Activated CD4-positive, alpha-beta T cell treated with anti-CD3 and anti-CD28 coated beads for 4 hours (primary cell): ENCODE measurements around the gene MMEL1.

Experiments used
- DNase-seq, 2 donors: peaks; one replicate each; pipeline ENCODE4 v3.0.0-alpha.2; 2020

Gene MMEL1

DNA sequence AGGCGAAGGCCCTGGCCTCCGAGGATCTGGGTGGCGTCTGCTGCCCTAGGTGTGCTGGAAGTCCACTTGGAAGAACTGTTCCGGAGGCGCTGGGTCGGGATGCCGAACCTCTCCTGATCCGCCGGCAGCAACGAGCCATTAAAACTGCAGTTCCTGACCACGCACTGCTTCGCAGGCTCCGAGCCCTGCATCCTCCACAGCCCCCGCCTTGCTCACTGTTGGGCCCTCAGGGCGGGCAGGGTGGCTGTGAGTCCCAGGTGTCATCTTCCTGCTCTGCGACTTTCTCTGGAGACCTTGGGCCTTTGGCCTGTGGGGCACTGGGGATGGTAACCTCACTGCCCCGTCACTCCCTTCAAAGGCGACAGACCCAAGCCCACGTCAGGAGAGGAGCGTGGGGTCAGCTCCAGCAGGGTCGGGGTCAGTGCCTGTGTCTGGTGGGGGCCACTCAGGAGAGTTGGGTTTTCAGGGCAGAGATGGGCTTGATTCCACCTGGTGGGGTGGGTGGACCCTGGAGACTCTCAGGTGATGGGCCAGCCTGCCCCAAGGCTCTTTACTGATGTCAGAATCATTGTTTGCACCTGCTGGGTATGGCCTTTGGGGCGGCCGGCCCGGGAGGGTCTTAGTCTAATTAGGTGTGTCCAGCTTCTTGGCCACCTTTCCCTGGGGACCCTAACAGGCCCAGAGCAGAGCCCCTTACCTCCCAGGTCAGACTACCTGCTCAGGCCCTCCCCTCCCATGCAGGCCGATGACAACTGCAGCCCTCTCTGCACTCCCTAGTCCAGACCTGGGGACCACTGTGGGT is 43.2 kb downstream of the MMEL1 start:
- no peak for DNase-seq

DNA sequence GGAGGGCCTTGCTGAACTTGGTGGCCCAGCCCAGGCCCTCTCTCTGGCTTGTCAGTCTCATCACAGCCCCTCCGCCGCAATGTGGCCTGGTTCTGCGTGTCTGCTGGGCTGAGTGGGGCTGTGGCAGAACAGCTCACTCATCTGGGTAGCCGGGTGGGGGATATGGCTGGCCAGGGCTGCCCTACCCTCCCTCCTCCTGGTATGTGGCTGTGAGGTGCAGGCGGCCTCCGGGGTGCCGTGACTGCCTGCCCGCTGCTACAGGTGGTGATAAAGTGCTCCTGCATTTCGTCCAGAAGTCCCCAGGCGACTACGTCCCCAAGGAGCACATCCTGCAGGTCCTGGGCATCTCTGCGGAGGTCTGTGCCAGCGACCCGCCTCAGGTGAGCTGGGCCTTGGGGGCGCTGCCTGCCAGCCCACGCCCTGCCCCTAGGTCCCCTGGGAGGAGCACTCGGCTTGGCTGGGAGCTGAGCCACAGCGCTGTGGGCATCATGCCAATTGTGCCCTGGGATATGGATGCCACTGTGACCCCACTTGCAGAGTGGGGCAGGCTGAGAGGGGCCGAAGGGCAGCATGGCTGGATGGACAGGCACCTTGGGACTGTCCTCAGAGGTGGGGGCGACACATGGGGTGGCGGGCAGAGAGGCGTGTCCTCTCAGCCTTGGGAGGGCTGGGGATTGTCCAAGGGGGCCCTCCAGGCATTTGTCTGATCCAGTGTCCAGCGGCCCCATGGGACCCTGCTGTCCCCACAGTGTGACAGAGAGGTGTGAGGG is 44.0 kb downstream of the MMEL1 start:
- DNase-seq, result no peak

DNA sequence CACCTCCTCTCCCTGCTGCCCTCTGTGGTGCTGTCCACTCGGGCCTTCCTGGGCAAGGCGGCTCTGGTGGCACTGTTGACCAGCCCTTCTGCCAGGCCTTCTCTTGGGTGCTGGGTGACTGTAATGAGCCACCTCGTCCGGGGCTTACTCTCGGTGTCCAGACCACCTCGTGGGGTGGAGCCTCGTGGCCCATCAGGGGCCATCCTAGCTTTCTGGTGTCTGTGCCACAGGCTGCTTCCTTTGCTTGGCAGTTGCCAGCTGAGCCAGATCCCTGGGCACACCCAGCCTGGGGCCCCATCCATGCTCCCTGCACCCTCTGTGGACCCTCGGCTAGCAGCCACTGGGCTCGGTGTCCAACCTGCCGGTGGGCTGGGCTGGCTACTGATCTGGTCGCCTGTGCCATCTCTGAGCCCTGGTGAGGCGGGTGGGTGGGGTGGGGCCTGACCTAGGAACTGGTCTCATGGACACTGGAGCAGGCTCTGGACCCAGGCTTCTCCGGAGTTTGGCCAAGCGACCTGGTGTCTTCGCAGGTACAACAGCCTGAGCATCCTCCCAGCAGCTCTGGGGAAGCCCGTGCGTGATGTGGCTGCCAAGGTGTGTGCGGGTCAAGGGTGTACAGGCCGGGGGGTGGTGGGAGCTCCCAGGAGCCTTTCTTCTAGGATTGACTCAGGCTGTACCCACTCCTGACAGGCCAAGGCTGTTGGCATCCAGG is 44.8 kb downstream of the MMEL1 start:
- DNase-seq, result no peak

DNA sequence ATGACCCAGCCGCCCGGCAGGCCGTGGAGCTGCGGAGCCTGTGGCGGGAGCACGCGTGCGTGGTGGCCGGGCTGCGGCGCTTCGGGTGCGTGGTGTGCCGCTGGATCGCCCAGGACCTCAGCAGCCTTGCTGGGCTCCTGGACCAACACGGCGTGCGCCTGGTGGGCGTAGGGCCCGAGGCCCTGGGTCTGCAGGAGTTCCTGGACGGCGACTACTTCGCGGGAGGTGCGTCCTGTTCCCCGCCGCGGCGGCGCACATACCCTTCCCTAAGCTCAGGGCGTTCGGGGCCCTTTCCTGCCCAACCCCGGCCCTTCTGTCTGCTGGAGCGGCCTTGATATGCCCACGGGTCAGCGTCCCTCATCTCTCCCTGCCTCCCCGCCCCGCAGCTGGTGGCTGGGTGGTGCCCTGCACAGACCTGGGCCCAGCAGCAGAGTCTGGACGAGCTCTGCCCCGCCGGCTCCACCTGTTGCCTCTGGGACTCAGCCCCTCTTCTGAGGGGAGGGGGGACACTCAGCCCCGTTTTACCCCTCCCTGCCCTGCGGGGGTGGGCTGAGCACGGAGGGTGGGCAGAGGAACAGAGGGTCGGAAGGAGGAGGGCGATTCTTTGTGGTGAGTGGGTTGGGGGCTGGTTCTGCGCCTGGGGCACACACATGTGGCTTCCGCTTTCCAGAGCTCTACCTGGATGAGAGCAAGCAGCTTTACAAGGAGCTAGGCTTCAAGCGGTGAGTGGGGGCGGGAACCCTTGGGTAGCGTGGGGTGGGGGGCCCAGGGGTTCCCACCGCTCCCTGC is 45.6 kb downstream of the MMEL1 start:
- no peak for DNase-seq

DNA sequence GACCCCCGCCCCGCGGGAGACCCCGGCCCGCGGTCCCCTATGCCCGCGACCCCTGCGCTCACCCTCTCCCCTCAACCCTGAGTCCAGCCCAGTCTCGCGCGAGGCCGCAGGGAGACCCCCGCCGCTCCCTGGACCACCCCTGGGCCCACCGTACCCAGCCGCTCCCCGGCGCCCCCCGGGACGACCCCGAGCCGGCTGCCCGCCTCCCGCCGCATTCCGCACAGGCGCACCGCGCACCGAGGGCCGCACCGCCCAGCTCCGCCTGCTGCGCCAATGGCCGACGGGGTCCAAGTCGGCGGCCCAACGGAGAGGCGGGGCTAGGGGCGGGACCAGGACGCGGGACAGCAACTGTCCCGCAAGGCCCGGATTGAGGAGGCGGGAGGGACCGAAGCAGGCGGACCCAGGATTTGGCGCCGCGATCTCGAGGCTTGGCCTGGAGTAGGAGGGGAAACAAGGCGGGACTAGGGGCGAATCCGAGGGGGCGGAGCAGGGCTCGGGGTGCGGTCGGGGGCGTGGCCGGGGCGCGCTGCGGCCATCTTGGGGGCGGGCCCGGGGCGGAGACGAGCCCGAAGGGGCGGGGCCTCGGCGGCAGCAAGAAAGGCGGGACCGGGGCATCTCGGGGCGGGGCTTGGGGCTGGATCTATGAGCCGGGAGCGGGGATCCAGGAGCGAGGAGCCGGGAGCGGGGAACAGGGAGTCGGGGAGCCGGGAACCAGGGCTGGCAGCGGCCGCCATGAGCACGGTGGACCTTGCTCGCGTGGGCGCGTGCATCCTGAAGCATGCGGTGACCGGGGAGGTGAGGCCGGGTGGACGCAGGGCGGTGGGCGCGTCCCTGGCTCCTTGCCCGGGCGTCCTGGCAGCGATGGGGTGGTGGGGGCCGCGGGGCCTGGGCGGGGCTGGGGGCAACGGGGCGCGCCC is 46.4 kb downstream of the MMEL1 start, which contains the start of gene PRXL2B:
Gene PRXL2B, plus strand, starts transcription at position 624 of the 917 bp plus-strand sequence. Its CDS starts 109 bp downstream, at position 733.
- peak; percentile 95 to 97 for DNase-seq

DNA sequence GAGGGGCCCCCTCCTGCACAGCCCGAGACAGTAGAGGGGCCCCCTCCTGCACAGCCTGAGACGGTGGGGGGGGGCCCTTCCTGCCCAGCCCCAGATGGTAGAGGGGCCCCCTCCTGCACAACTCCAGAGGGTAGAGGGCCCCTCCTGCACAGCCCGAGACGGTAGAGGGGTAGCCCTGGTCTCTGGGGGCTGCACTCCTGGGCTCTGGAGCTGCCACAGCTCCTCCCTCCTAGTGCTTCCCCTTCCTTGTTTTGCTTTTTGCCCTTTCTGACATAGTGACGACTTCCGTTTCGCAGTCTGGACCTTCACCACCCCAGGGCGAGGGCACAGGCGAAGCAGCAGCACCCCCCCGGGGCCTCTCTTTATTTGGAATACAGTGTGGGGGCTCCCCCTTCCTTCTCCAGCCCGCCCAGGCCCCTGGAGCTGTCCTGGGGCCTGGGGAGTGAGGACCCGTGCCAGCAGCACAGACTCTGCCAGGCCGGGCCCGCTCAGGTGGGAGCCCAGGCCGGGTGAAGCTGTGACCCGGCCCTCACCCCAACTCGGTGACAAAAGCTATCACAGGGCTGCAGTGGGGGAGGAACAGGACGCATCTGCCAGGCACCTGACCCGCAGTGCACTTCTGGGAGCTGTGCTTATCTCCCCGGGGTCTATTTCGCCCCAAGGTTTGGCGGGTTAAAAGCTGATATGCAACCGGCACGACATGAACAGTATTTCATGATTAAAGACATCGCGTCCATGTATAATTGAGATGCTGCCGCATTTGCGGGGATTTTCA is 47.3 kb downstream of the MMEL1 start:
- DNase-seq, result peak; percentile 62 to 66

DNA sequence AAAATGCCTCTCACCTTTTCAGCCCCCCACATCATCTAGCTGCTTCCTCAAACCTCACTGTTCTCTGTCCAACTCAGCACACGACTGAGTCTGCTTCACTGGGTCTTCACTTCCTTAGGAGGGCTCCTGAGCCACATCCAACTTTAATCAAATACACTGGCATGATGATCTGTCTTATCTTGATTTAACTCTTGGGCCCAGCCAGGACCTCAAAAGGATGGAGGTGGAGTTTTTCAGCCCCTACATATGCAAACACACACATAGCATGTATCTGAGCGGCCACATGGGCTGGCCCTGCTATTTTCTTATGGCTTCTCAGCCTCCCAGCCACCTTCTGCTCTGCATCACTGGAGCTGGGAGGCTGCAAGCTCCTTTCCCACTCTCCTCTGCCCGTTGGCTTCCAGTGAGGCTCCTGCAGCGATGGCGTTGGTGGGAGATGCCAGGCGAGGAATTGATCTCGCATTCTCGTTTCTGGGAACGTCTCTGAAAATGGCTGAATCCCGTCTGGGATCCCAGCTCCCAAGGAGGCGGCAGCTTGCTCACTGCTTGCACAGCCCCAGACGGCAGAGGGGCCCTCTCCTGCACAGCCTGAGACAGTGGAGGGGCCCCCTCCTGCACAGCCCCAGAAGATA is 48.0 kb downstream of the MMEL1 start:
- DNase-seq, result no peak

DNA sequence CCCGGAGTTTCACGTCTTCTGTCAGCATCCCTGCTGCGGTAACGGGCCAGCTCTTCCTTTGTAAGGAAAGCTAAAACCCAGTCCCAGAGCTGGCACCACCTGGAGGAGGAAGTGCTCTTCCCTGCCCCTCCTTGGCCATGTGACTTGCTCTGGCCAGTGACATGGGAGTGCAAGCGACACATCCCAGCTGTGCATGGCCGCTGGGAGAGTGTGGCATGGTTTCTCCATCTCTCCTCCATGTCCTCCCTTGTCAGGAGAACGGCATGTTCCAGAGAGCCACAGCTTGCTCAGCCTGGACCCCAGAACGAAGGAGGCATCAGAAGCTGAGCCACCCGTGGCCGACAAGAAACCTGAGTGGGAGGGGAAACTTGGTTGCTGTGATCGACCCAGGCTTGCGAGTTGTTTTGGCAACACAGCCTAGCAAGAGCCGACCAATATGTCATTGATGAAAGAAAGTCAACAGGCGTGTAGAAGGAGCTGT is 48.9 kb downstream of the MMEL1 start:
- peak; percentile 32 to 41 for DNase-seq

DNA sequence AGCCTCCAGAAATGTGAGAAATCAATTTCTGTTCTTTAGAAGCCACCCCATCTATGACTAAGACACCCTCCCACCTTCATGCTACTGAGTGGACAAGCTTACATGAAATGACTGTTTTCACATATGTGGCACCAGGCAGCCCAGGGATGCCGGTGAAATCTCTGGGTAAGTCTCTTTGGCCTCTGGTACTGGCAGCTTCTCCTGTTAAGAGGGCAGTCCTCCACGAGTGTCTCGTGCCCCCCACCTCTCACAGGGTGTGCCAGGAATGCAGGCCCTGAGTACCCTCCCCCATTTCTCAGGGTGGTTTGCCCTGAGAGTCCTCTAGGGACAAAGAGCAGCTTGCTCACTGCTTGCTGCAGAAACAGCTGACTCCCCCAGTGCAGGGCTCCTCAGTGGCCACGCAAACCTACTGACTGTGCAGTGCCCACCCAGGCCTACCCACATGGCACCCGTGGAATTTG is 49.5 kb downstream of the MMEL1 start:
- DNase-seq, result no peak

DNA sequence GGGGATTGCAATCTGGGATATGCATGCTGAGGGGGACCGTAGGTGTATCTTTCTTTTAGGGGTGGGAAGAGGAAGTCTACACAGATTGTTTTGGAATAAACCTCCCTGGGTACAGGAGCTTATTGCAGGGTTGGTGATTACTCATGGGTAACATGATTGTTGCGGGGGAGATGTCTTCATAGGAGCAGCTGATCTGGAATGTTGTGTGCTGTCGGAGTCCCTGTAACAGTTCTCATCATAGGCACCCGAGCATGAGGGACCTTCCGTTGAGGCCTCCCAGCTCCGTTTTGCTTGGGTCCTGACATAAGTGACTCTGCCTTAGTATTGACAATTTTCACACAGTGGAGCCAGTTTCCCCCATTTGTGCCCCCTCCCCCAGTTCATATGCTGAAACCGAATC is 50.4 kb downstream of the MMEL1 start:
- DNase-seq, result no peak

DNA sequence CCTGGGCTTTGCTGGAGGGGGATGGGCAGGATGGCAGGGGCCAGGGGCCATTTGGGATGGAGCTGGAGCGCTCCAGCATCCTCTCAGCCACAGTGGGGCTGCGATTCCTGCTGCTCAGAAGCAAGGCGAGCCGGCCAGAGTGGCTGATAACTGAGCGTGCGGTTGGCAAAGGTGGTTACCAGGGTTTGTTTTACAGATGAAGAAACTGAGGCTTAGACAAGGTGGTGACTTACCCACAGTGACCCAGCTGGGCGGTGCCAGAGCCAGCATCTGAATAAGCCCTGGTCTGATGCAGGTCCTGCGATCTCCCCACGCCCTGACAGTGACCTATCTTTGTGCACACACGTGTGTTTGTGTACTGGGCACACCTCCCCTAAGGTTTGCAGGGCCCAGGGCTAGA is 52.1 kb downstream of the MMEL1 start:
- no peak for DNase-seq

DNA sequence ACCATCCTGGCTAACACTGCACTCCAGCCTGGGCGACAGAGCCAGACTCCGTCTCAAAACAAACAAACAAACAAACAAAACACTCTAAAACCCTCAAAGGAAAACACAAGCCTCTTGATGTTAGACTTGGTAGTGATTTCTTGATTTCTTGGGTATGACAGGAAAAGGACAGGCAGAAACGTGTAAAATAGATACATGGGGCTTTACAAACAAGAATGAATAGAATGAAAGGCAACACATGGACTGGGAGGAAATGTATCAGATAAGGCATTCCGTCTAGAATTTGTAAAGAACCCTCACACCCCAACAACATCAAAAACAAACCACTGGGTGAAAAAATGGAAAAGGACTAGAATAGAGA is 54.1 kb downstream of the MMEL1 start:
- DNase-seq, result no peak

DNA sequence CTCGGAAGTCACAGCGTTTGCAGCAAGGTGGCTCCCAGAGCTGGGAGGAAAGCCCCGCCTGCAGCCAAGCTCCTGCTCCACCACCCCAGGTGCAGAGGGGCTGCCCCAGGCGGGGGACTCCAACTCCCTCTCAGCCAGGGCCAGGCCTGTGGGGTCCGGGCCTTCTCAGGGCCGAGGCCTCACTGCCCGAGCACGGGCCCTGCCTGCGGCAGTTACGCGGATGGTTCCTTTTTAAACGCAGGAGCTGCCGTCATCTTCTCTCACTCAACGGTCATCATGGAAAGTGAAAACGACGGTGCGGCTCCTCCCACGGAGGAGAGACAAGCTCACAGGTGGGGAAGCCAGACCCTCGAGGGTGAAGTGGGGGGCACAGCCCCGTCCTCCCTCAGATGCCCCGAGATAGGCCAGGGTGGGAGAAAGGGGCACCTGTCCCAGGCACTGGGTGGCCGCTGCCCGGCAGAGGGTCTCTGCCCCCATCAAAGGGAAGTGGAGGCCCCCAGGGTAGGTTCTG is 55.2 kb downstream of the MMEL1 start:
- DNase-seq, result peak; percentile 48 to 62

DNA sequence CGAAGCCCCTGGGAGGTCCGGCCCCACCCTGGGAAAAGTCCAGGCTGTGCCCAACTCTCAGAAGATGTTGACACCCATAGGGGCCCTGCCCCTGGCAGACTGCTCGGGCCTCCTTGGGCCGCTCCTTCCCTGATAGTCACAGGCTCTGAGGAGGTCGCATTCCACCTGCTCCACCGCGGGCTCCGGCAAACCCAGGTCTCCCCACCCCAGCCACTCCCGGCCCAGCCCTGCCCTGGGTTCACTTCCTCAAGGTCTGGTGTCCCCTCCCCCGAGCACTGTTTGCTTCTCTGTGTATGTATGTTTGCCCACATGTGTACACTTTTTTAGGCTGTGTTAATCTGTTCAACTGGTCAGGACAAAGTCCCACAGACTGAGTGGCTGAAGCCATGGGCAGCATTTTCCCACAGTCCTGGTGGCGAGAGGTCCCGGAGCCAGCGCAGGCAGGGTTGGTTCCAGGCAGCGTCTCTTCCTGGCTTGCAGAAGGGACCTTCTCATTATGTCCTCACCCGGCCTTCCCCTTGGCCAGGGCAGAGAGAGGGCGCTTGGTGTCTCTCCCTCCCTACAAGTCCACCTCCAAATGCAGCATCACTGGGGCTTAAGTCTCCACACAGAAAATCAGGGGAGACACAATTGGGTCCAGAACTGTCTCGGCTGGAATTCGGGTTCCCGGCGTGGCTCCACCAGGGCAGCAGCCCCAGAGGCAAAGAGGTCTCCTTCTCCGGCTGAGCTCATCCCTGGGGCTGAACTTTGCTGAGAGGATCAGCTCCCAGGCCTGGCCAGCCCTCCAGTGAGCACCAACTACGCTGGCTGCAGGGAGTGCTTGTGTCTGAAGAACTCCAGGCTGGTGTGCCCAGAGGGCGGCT is 56.8 kb downstream of the MMEL1 start:
- no peak for DNase-seq

DNA sequence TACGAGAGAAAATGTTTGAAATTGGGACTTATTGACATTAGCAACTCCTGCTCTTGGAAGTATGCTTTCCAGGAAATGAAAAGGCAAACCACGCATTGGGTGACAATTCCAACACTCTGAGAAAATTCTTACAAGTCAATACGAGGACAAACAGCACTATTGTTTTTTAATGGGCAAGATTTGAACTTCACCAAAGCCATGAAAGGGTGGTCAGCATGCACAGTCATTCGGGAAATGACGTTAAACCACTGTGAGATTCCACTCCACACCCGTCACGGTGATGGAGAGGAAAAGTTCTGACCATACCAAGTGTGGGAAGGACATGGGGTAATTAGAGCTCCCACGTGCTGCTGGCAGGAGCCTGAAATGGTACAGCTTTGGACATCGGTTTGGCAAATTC is 58.5 kb downstream of the MMEL1 start:
- no peak for DNase-seq

DNA sequence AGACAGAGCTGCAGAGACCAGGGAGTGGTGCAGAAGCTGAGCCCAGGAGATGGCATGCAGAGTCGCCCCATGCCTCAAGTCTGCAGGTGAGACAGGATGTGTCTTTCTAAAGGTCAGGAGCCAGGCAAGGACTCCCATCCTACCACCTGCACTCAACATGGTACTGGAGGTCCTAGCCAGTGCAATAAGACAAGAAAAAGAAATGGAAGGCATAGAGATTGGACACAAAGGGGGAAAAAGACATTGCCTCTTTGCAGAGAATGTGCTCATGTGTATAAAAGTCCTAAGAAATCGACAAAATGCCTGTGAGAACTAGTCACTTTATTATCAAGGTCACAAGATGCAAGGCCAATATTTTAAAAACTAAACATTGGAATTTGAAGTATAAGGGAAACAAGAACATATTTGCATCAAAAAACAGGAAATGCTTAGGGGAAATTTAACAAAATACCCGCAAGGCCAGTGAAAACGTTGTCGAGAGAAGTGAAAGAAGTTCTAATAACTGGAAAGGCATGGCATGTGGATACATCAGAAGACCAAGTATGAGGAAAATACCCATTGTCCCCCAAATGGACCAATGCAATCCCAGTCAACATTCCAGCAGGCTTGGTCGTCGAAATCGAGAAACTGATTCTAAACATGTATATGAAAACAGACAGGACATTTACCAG is 59.4 kb downstream of the MMEL1 start:
- DNase-seq, result no peak

DNA sequence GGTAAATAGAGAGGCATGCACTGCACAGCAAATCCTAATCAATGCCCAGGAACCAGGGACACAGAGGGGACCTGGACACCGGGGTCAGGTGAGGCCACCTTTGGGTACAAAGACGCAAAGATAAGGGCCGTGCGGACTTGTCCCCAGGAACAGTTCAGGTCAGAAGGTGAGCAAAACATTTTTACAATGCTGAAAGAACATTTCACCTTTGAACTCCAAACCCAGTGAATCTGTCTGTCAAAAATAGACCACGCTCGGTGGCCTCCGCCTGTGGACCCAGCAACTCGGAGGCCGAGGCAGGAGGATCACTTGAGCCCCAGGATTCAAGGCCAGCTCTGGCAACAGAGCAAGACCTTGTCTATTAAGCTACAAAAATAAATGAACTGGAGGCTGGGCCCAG is 61.5 kb downstream of the MMEL1 start:
- no peak for DNase-seq

DNA sequence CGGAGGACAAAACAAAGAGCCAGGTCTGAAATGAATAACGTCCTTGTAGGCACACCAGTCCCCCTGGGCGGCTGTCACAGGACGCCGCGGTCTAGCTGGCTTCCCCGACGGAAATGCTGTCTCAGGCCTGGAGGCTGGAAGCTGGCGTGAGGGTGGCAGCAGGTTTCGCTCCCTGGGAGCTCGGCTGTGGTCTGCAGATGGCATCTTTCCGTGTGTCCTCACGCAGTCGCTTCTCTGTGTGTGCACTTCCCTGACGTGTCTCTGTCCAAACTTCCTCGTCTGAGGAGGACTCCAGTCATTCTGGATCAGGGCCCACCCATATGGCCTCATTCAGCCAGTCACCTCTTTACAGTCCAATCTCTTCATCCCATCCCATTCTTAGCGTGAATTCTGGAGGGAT is 62.5 kb downstream of the MMEL1 start:
- no peak for DNase-seq
